KOPT-K1 (cell line): ENCODE results near the gene CNTNAP2.

Source experiments
- H3K27ac ChIP-seq: fragments of 200-600 bp; sonication (generic); 2 replicates; pipeline ENCODE4 v1.5.1; 2016; ENCODE audit warnings: antibody characterized with exemption, mild to moderate bottlenecking, low read depth, low read length; ENCODE audit not compliant: poor library complexity, severe bottlenecking
- H3K36me3 ChIP-seq: fragments of 200-600 bp; sonication (generic); 2 replicates; pipeline ENCODE4 v1.5.1; 2017; ENCODE audit warnings: antibody characterized with exemption, mild to moderate bottlenecking, low read length, moderate library complexity; ENCODE audit not compliant: insufficient read depth
- H3K9me3 ChIP-seq: fragments of 200-600 bp; sonication (generic); 2 replicates; pipeline ENCODE4 v1.5.1; 2017; ENCODE audit warnings: antibody characterized with exemption, low read length, mild to moderate bottlenecking; ENCODE audit not compliant: insufficient read depth, poor library complexity, severe bottlenecking

Gene CNTNAP2

DNA sequence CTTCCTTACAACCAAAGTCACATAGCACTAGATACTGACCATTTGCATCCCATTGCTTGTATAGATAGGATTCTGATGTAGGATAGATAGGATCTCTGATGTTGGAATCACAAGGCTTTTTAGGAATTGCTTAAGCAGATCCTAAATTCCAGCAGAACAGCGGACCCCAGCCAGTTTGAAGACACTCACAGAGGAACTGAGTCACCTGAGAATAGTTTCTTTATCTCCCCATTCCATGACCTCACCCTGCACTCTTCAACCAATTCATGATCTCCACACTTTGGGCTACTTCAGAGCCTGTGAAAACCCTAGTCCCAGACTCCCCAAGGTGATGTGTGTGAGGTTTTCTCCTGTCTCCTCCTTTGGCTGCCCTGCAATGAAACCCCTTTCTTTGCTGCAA is 179.4 kb downstream of the CNTNAP2 start:
- Histone ChIP-seq H3K9me3 (no peaks in the 10 kb centered on the region), H3K27ac (no peak overlapping the region), H3K36me3 (no peaks in the 10 kb centered on the region)

- Histone ChIP-seq H3K9me3 (no peaks in the 10 kb centered on the region), H3K27ac (no peak overlapping the region), H3K36me3 (no peaks in the 10 kb centered on the region)
Measured at GRCh38 chr7:146314962-146315361, 198.4 kb downstream of the CNTNAP2 start.

- H3K27ac ChIP-seq: no peak overlapping the region
- no peaks in the 10 kb centered on the region for H3K36me3 ChIP-seq
Measured at GRCh38 chr7:146319629-146320028, 203.0 kb downstream of the CNTNAP2 start.

DNA sequence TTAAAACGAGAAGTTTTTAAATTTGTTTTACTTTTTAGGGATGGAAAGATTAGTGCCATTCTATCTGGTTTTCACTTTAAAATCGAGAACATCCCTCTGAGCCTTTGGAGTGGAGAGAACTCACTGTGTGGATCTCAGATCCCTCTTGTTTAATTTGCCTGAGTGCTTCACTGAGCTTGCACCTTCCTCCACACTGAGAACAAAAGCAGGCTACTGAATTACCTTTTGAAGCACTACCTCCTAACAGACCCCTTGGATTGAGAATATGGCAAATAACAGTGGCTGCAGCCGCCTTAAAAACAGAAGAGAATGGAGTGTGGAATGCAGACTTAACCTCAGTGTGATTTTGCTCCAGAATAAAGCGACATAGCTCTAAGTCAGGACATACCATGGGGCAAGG is 204.7 kb downstream of the CNTNAP2 start:
- no peaks in the 10 kb centered on the region for H3K36me3 ChIP-seq
- H3K27ac ChIP-seq: no peak overlapping the region
- no peaks in the 10 kb centered on the region for H3K9me3 ChIP-seq

More at GRCh38 chr7:146319629-146320028, 203.0 kb downstream of the CNTNAP2 start:
- no peaks in the 10 kb centered on the region for H3K9me3 ChIP-seq

- Histone ChIP-seq H3K9me3 (no peaks in the 10 kb centered on the region), H3K36me3 (no peaks in the 10 kb centered on the region), H3K27ac (no peak overlapping the region)
Measured at GRCh38 chr7:146331369-146331768, 214.8 kb downstream of the CNTNAP2 start.

- Histone ChIP-seq H3K36me3 (no peaks in the 10 kb centered on the region), H3K27ac (no peak overlapping the region), H3K9me3 (no peaks in the 10 kb centered on the region)
Measured at GRCh38 chr7:146345251-146345650, 228.7 kb downstream of the CNTNAP2 start.

- H3K9me3 ChIP-seq: no peaks in the 10 kb centered on the region
- no peaks in the 10 kb centered on the region for H3K36me3 ChIP-seq
- no peak overlapping the region for H3K27ac ChIP-seq
Measured at GRCh38 chr7:146346096-146346495, 229.5 kb downstream of the CNTNAP2 start.

DNA sequence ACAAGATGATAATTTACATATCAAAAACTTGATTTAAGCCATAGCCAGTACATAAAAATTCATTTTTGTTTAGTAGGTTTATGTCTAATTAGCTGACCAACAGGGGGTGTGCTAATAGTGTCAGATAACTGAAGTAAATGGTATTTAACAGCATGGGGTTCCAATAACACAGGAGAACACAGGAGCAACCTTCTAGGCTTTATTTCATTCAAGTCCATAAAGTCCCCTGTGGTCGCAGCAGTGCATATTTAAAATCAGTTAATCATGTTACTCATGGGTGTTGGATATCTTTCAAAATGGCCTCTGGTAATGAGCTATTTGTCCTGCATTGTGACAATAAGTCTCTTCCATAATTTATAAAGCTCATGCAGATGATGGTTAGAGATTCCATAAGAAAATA is 238.6 kb downstream of the CNTNAP2 start:
- H3K36me3 ChIP-seq: no peaks in the 10 kb centered on the region
- H3K27ac ChIP-seq: no peak overlapping the region
- no peaks in the 10 kb centered on the region for H3K9me3 ChIP-seq

GRCh38 chr7:146359176-146359575 is 242.6 kb downstream of the CNTNAP2 start:
- Histone ChIP-seq H3K9me3 (no peaks in the 10 kb centered on the region), H3K27ac (no peak overlapping the region), H3K36me3 (no peaks in the 10 kb centered on the region)

DNA sequence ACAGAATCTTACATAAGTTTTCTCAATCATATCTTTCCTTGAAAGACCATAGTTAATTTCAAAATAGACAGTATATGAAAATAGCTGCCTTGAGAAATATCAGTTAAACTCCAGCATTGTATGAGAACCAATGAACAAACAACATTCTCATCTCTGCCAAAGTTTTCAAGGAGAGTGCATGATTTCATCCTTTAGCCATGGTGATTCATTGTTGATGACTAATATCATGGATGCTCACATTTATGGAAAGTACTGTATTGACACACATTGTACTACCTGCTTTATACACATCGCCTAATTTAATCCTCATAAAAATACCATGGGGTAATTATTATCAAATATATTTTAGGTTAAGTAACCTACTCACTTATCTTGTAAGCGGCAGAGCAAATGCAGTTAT is 250.3 kb downstream of the CNTNAP2 start:
- Histone ChIP-seq H3K36me3 (no peaks in the 10 kb centered on the region), H3K27ac (no peak overlapping the region), H3K9me3 (no peaks in the 10 kb centered on the region)

- Histone ChIP-seq H3K36me3 (no peaks in the 10 kb centered on the region), H3K27ac (no peak overlapping the region), H3K9me3 (no peaks in the 10 kb centered on the region)
Measured at GRCh38 chr7:146370171-146370570, 253.6 kb downstream of the CNTNAP2 start.

GRCh38 chr7:146375170-146375569 is 258.6 kb downstream of the CNTNAP2 start:
- H3K9me3 ChIP-seq: no peaks in the 10 kb centered on the region
- H3K27ac ChIP-seq: no peak overlapping the region
- no peaks in the 10 kb centered on the region for H3K36me3 ChIP-seq

GRCh38 chr7:146378196-146378595 is 261.6 kb downstream of the CNTNAP2 start:
- Histone ChIP-seq H3K36me3 (no peaks in the 10 kb centered on the region), H3K9me3 (no peaks in the 10 kb centered on the region), H3K27ac (no peak overlapping the region)

DNA sequence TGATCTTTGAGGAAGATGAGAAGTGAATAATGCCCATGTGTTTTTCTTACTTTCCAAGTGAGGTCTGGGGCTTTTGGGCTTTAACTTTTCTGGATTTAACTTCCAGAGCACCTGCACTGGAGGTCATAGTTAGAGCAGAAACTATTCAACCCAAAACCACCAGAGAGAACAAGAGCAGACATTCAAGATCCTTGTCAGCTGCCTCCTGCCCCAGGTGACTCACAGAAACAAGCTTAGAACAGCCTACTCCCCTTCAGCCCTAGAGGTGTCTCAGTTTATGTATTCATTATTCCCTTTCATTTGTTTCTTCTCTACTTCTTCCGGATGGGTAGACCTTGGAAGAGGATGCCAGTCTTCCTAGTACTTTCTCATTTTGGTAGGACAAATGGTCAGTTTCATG is 270.5 kb downstream of the CNTNAP2 start:
- H3K9me3 ChIP-seq: no peaks in the 10 kb centered on the region
- H3K27ac ChIP-seq: no peak overlapping the region
- H3K36me3 ChIP-seq: no peaks in the 10 kb centered on the region

- Histone ChIP-seq H3K36me3 (no peaks in the 10 kb centered on the region), H3K9me3 (no peaks in the 10 kb centered on the region), H3K27ac (no peak overlapping the region)
Measured at GRCh38 chr7:146388928-146389327, 272.3 kb downstream of the CNTNAP2 start.

DNA sequence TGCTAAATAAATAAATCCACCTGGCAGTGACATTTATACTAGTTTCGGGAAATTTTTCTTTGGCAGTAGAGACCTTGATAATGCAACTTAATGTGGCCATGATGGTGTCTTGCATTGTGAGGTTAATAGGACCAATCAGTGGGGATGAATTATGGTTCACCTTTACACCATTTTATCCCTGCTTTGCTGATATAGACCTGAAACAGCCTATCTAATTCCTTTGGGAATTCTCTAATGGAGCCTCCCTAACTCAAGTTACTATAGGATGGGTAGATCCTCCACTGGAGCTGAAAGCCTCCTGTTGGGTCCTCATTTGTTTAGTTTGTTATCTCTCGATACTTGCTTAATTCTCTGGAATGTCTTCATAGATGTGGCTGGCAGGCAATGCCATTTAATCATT is 276.7 kb downstream of the CNTNAP2 start:
- no peak overlapping the region for H3K27ac ChIP-seq
- no peaks in the 10 kb centered on the region for H3K36me3 ChIP-seq
- H3K9me3 ChIP-seq: no peaks in the 10 kb centered on the region

DNA sequence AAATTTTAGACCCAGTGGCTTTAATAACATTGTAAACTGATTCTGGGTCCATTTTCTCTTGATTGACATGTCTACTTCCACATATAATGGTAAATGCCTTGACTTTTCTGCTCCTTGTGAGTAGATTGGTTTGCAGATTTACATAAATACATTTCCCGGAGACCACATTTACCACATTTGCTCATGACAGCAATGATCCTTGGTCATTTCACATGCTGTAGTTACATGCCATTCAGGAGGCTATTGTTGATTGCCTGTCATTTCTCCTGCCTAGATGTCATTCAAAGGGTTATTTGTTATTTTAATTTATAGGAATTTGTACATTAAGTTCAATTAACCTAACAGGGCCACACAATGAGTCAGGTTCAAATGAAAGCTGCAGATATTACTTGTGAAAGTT is 280.5 kb downstream of the CNTNAP2 start:
- H3K9me3 ChIP-seq: no peaks in the 10 kb centered on the region
- no peaks in the 10 kb centered on the region for H3K36me3 ChIP-seq
- H3K27ac ChIP-seq: no peak overlapping the region
